H9 (cell line): ENCODE data around the gene EFCAB11. TPM values are rescaled to one million over a fixed set of nuclear protein-coding genes. Genes with fewer than 3 reads are reported as not detected.
"Not testable (repeated sequence)": the region's sequence is repeated elsewhere in the genome, so short reads cannot be mapped to it uniquely, and the experiment has no call there.

Experiments
- DNase-seq: peaks from one replicate; pipeline ENCODE4 v3.0.0-alpha.2; 2017
- H2AFZ ChIP-seq: one replicate; pipeline ENCODE4 v1.6.1; 2013; ENCODE audit warnings: mild to moderate bottlenecking, low read length, control low read depth, moderate library complexity
- H2AK5ac ChIP-seq: 2 replicates; pipeline ENCODE4 v1.6.1; 2013; ENCODE audit warnings: low read length, control low read depth, mixed read lengths; ENCODE audit not compliant: insufficient read length
- H2BK120ac ChIP-seq: one replicate; pipeline ENCODE4 v1.6.1; 2013; ENCODE audit warnings: low read depth, mild to moderate bottlenecking, low read length, control low read depth, inconsistent platforms; ENCODE audit not compliant: poor library complexity, severe bottlenecking
- H2BK12ac ChIP-seq: 2 replicates; pipeline ENCODE4 v1.6.1; 2013; ENCODE audit warnings: low read length, control low read depth, mixed read lengths, low read depth; ENCODE audit not compliant: insufficient read length
- H2BK15ac ChIP-seq: 2 replicates; pipeline ENCODE4 v1.6.1; 2013; ENCODE audit warnings: low read depth, low read length, control low read depth
- H2BK20ac ChIP-seq: one replicate; pipeline ENCODE4 v1.6.1; 2013; ENCODE audit warnings: low read depth, mild to moderate bottlenecking, low read length, control low read depth, inconsistent platforms; ENCODE audit not compliant: poor library complexity, severe bottlenecking
- H2BK5ac ChIP-seq: 2 replicates; pipeline ENCODE4 v1.6.1; 2013; ENCODE audit warnings: low read length, control low read depth, mixed read lengths; ENCODE audit not compliant: insufficient read length
- H3K14ac ChIP-seq: 2 replicates; pipeline ENCODE4 v1.6.1; 2013; ENCODE audit warnings: low read length, control low read depth; ENCODE audit not compliant: insufficient read depth
- H3K18ac ChIP-seq: 2 replicates; pipeline ENCODE4 v1.6.1; 2013; ENCODE audit warnings: low read depth, mild to moderate bottlenecking, mixed read lengths, low read length, control low read depth; ENCODE audit not compliant: insufficient read length
- H3K23ac ChIP-seq: 2 replicates; pipeline ENCODE4 v1.6.1; 2013; ENCODE audit warnings: low read length, control low read depth, mixed read lengths, low read depth; ENCODE audit not compliant: insufficient read length
- H3K23me2 ChIP-seq: 2 replicates; pipeline ENCODE4 v1.6.1; 2013; ENCODE audit warnings: low read depth, mild to moderate bottlenecking, mixed read lengths, low read length, control low read depth; ENCODE audit not compliant: insufficient read length, poor library complexity, severe bottlenecking
- H3K27ac ChIP-seq: 2 replicates; pipeline ENCODE4 v1.5.1; 2013; ENCODE audit warnings: low read length, control low read depth, mixed read lengths, low read depth; ENCODE audit not compliant: insufficient read length
- H3K27me3 ChIP-seq: 2 replicates; pipeline ENCODE4 v1.6.1; 2013; ENCODE audit warnings: low read length, control low read depth, inconsistent platforms; ENCODE audit not compliant: insufficient read depth
- H3K4ac ChIP-seq: 2 replicates; pipeline ENCODE4 v1.6.1; 2013; ENCODE audit warnings: low read depth, mild to moderate bottlenecking, control low read depth, inconsistent platforms, low read length, moderate library complexity
- H3K4me1 ChIP-seq: 2 replicates; pipeline ENCODE4 v1.6.1; 2013; ENCODE audit warnings: low read length, control low read depth, inconsistent platforms; ENCODE audit not compliant: insufficient read depth
- H3K4me2 ChIP-seq: 2 replicates; pipeline ENCODE4 v1.6.1; 2013; ENCODE audit warnings: low read length, control low read depth, mixed read lengths; ENCODE audit not compliant: insufficient read length, insufficient read depth
- H3K56ac ChIP-seq: 2 replicates; pipeline ENCODE4 v1.6.1; 2013; ENCODE audit warnings: low read depth, mild to moderate bottlenecking, mixed read lengths, low read length, control low read depth; ENCODE audit not compliant: insufficient read length
- H3K79me1 ChIP-seq: 2 replicates; pipeline ENCODE4 v1.6.1; 2013; ENCODE audit warnings: low read depth, mild to moderate bottlenecking, moderate library complexity, low read length, control low read depth, inconsistent platforms; ENCODE audit not compliant: insufficient read depth, poor library complexity, severe bottlenecking
- H3K79me2 ChIP-seq: 2 replicates; pipeline ENCODE4 v1.6.1; 2013; ENCODE audit warnings: low read length, control low read depth, inconsistent platforms; ENCODE audit not compliant: insufficient read depth
- H3K9ac ChIP-seq: 2 replicates; pipeline ENCODE4 v1.6.1; 2013; ENCODE audit warnings: low read length, control low read depth, mixed read lengths; ENCODE audit not compliant: insufficient read length; ENCODE audit errors: extremely low read depth
- H3K9me3 ChIP-seq: one replicate; pipeline ENCODE4 v1.6.1; 2013; ENCODE audit warnings: low read depth, low read length, inconsistent platforms; ENCODE audit not compliant: control insufficient read depth
- H3T11ph ChIP-seq: one replicate; pipeline ENCODE4 v1.6.1; 2013; ENCODE audit warnings: mild to moderate bottlenecking, low read length, control low read depth, inconsistent platforms
- H4K20me1 ChIP-seq: one replicate; pipeline ENCODE4 v1.6.1; 2013; ENCODE audit not compliant: control insufficient read depth, insufficient read length, insufficient read depth
- H4K5ac ChIP-seq: 2 replicates; pipeline ENCODE4 v1.6.1; 2013; ENCODE audit warnings: low read depth, mild to moderate bottlenecking, mixed read lengths, low read length, control low read depth; ENCODE audit not compliant: insufficient read length
- H4K8ac ChIP-seq: replicated peaks from 2 replicates; pipeline ENCODE4 v1.6.1; 2013; ENCODE audit warnings: low read length, control low read depth, mixed read lengths, low read depth; ENCODE audit not compliant: insufficient read length
- H4K91ac ChIP-seq: 2 replicates; pipeline ENCODE4 v1.6.1; 2013; ENCODE audit warnings: low read depth, mild to moderate bottlenecking, moderate library complexity, mixed read lengths, low read length, control low read depth; ENCODE audit not compliant: insufficient read length
- H3K27ac Mint-ChIP-seq, 3 experiments: 2 replicates in 2 of 3; 3 replicates in 1 of 3; pipeline ENCODE4 v1.8.0; 2020 to 2021; ENCODE audit warnings: mixed read lengths in 3 of 3, mild to moderate bottlenecking in 1 of 3, moderate library complexity in 1 of 3
- H3K27me3 Mint-ChIP-seq: 2 replicates; pipeline ENCODE4 v1.8.0; 2021; ENCODE audit warnings: low read depth, mild to moderate bottlenecking, moderate library complexity, mixed read lengths
- H3K36me3 Mint-ChIP-seq, 3 experiments: 2 replicates in 2 of 3; 3 replicates in 1 of 3; pipeline ENCODE4 v1.8.0; 2020 to 2021; ENCODE audit warnings: low read depth in 3 of 3, mixed read lengths in 3 of 3; ENCODE audit not compliant: insufficient read depth in 1 of 3
- H3K4me1 Mint-ChIP-seq, 2 experiments: 2 replicates each; pipeline ENCODE4 v1.8.0; 2020; ENCODE audit warnings: mixed read lengths in 2 of 2
- H3K4me3 Mint-ChIP-seq, 2 experiments: 2 replicates in 1 of 2; 3 replicates in 1 of 2; pipeline ENCODE4 v1.8.0; 2020 to 2021; ENCODE audit warnings: mild to moderate bottlenecking in 2 of 2, mixed read lengths in 2 of 2, moderate library complexity in 1 of 2
- H3K9me3 Mint-ChIP-seq, 2 experiments: 2 replicates in 1 of 2; 3 replicates in 1 of 2; pipeline ENCODE4 v1.8.0; 2020; ENCODE audit warnings: mild to moderate bottlenecking in 2 of 2, mixed read lengths in 2 of 2, moderate library complexity in 1 of 2
- CTCF ChIP-seq: fragments of 200-600 bp; sonication (generic); conservative IDR thresholded peaks from 3 replicates; pipeline ENCODE4 v1.8.0; 2021; ENCODE audit warnings: antibody characterized with exemption, mild to moderate bottlenecking
- WGBS: extraction: QIAGEN DNeasy Blood & Tissue Kit; methylation state at CpG from one replicate; pipeline ENCODE4 v1.1.7; 2013; ENCODE audit warnings: missing lambda C conversion rate, low lambda C conversion rate, mixed read lengths; ENCODE audit not compliant: insufficient read length; ENCODE audit errors: extremely low coverage; 5-methylcytosine and 5-hydroxymethylcytosine counted together
- total RNA-seq: library from RNA; stranded (reverse); gene quantifications from 2 replicates; pipeline ENCODE4 v1.2.1, GENCODE V29; 2021

Gene EFCAB11
- total RNA-seq, 1 experiment from 2014 or later, result 17.4 TPM

- Histone ChIP-seq H4K20me1 (no peaks in the 10 kb centered on the region), H3K56ac (no peak overlapping the region), H4K91ac (no peak overlapping the region), H2AK5ac (no peak overlapping the region), H4K5ac (no peak overlapping the region), H3K27ac (no peak overlapping the region), H3K27me3 (no peaks in the 10 kb centered on the region), H3K14ac (no peak overlapping the region), H3K4me1 (no peaks in the 10 kb centered on the region), H4K8ac (no peak overlapping the region), H2BK15ac (no peak overlapping the region), H2AFZ (no peak overlapping the region), H2BK5ac (no peak overlapping the region), H3K23me2 (no peaks in the 10 kb centered on the region), H3K4me2 (no peak overlapping the region), H3K79me2 (no peaks in the 10 kb centered on the region), H3K9ac (no peak overlapping the region), H2BK20ac (no peak overlapping the region), H3K4ac (no peak overlapping the region), H3K79me1 (no peaks in the 10 kb centered on the region), H2BK12ac (no peak overlapping the region), H3K23ac (no peak overlapping the region), H2BK120ac (no peak overlapping the region), H3K18ac (no peak overlapping the region), H3T11ph (no peak overlapping the region), H3K9me3 (no peaks in the 10 kb centered on the region)
- no peak overlapping the region for H3K27ac Mint-ChIP-seq
- H3K4me3 Mint-ChIP-seq, result no peak overlapping the region
- H3K9me3 Mint-ChIP-seq, result no peaks in the 10 kb centered on the region; a peak in 1 of 5 replicates
- no peaks in the 10 kb centered on the region for H3K36me3 Mint-ChIP-seq
- WGBS, result no CpG with 5 or more reads among the region's 1 CpG
- no peak for DNase-seq
- TF ChIP-seq CTCF, result no peak
- peaks cover 2% of the 10 kb centered on the region; the same call in 1 of the 2 replicates for H3K27me3 Mint-ChIP-seq
- peaks cover 0 to 7% of the 10 kb centered on the region in 2 experiments; a peak in 2 of 4 replicates for H3K4me1 Mint-ChIP-seq
Observed at GRCh38 chr14:89881839-89882238, 72.7 kb downstream of the EFCAB11 start.

GRCh38 chr14:89874091-89874490, 80.4 kb downstream of the EFCAB11 start:
- H2AK5ac ChIP-seq, DNase-seq, H4K5ac ChIP-seq, H2AFZ ChIP-seq, H4K91ac ChIP-seq, H3K56ac ChIP-seq, H2BK12ac ChIP-seq, H2BK15ac ChIP-seq, H3K79me2 ChIP-seq, H3K4me1 Mint-ChIP-seq, H3K4me3 Mint-ChIP-seq, H4K8ac ChIP-seq, H2BK5ac ChIP-seq, H3K4ac ChIP-seq, H4K20me1 ChIP-seq, H2BK20ac ChIP-seq, H3K27ac ChIP-seq, H3K23me2 ChIP-seq, H3K79me1 ChIP-seq, H3K27me3 Mint-ChIP-seq, H3K4me2 ChIP-seq, H3K18ac ChIP-seq, H3T11ph ChIP-seq, H3K14ac ChIP-seq, H3K27me3 ChIP-seq, H3K4me1 ChIP-seq, H3K23ac ChIP-seq, H2BK120ac ChIP-seq, H3K9ac ChIP-seq, H3K27ac Mint-ChIP-seq: not testable (repeated sequence)
- peaks cover 11% of the 10 kb centered on the region for H3K9me3 ChIP-seq
- Mint-ChIP-seq H3K9me3 (peaks cover 30 to 36% of the 10 kb centered on the region in 2 experiments), H3K36me3 (peaks cover 28 to 33% (median 30%) of the 10 kb centered on the region in 3 experiments)
- WGBS, result no CpG with 5 or more reads among the region's 3 CpGs
